K562 (cell line): Measurements from ENCODE around the gene IL9. TPM values are rescaled to one million over a fixed set of nuclear protein-coding genes. Genes with fewer than 3 reads are reported as not detected.

ENCODE experiments used
- IRF1 ChIP-seq: sonication (generic); formaldehyde crosslinking; IDR thresholded peaks from 2 replicates; pipeline ENCODE4 v1.8.0; 2022; ENCODE audit warnings: missing genetic modification reagents, mild to moderate bottlenecking, borderline replicate concordance
- TRIM25 ChIP-seq: fragments of 450-650 bp; IDR thresholded peaks from 2 replicates; pipeline ENCODE4 v1.7.0; 2016; ENCODE audit warnings: borderline replicate concordance
- ZNF140 ChIP-seq: fragments of 250-450 bp; sonication (Bioruptor Pico); IDR thresholded peaks from 2 replicates; pipeline ENCODE4 v1.8.0; 2021; ENCODE audit warnings: moderate library complexity, mild to moderate bottlenecking, inconsistent platforms
- ZNF318 ChIP-seq, 2 experiments: fragments of 450-650 bp; IDR thresholded peaks; 2 replicates each; pipeline ENCODE4 v1.6.1; 2016; ENCODE audit warnings: mild to moderate bottlenecking in 2 of 2, borderline replicate concordance in 1 of 2, low read depth in 1 of 2, moderate library complexity in 1 of 2
- ZNF449 ChIP-seq: fragments of 250-450 bp; sonication (Bioruptor Pico); IDR thresholded peaks from 2 replicates; pipeline ENCODE4 v1.8.0; 2022; ENCODE audit warnings: moderate library complexity, mild to moderate bottlenecking, inconsistent platforms
- ZNF609 ChIP-seq: sonication (generic); formaldehyde crosslinking; IDR thresholded peaks from 2 replicates; pipeline ENCODE4 v1.8.1; 2023; ENCODE audit warnings: missing genetic modification reagents, mild to moderate bottlenecking, borderline replicate concordance
- ZNF668 ChIP-seq: fragments of 250-450 bp; sonication (Bioruptor Pico); IDR thresholded peaks from 2 replicates; pipeline ENCODE4 v1.8.0; 2022; ENCODE audit warnings: mild to moderate bottlenecking, inconsistent platforms
- polyA plus RNA-seq, 8 experiments: library from polyadenylated mRNA; depleted of rRNA in 4 of 8; stranded (reverse) in 5 of 8; unstranded in 3 of 8; fragments of >200 nt; fragmentation: Nextera tagmentation in 2 of 8; fragmentation: Illumina TruSeq in 1 of 8; extraction: Ambion mirVana in 2 of 8; extraction: Trizol in 1 of 8; gene quantifications; 2 replicates each; pipeline versions ENCODE4 v1.2.1 to v1.2.3, GENCODE V29; 2011 to 2014; ENCODE audit warnings: inconsistent platforms in 1 of 8, missing spikeins in 1 of 8
- total RNA-seq, 7 experiments: library from RNA; depleted of rRNA in 6 of 7; stranded (reverse); fragments of >200 nt in 6 of 7; fragmentation: Illumina TruSeq in 2 of 7; extraction: Trizol in 2 of 7; gene quantifications; 2 replicates each; pipeline versions ENCODE4 v1.2.1 to v1.2.3, GENCODE V29; 2011 to 2021; ENCODE audit warnings: low replicate concordance in 1 of 7

Gene IL9
- total and polyA plus RNA-seq, 9 of the 15 experiments (the other 6 are each of a cell fraction or from before 2014, with no cell fraction given), result not detected

- TF ChIP-seq IRF1 (CRISPR knock-in tag), result no peak
- no peak for TF ChIP-seq ZNF140 (CRISPR knock-in tag)
- no peak for TF ChIP-seq ZNF449
- no peak for TF ChIP-seq ZNF668 (CRISPR knock-in tag)
- no peak for TF ChIP-seq ZNF318 (IDR thresholded peaks at IDR 0.05; ENCODE audit: borderline replicate concordance in 1 of 2, low read depth in 1 of 2)
- no peak for TF ChIP-seq ZNF609 (CRISPR knock-in tag)
- TF ChIP-seq TRIM25, result no peak
Measured at GRCh38 chr5:135921388-135921787, 25.7 kb upstream of the IL9 start (continued).
